ENCODE measurements around the gene PCDHAC1.
"Not testable (repeated sequence)": the region's sequence is repeated elsewhere in the genome, so short reads cannot be mapped to it uniquely, and the experiment has no call there.

The PCDHAC1 gene

GRCh38 chr5:140925806-140926442 lies at the start of gene PCDHAC1:
PCDHAC1 (plus strand) TSS chr5:140926299; CDS start chr5:140926893, 594 bp downstream.
- no peak for DNase-seq

GRCh38 chr5:140876541-140877261 lies 49.4 kb upstream of the PCDHAC1 start:
- DNase-seq = not testable (repeated sequence)

- no peak for DNase-seq
These were observed 48.9 kb upstream of the PCDHAC1 start for GRCh38 chr5:140877262-140877581.

- DNase-seq = no peak
These were observed 44.1 kb upstream of the PCDHAC1 start, which contains the start of gene PCDHA13 for GRCh38 chr5:140881889-140882590. PCDHA13 (plus strand) TSS chr5:140882124; CDS start chr5:140882269, 145 bp downstream.

DNA sequence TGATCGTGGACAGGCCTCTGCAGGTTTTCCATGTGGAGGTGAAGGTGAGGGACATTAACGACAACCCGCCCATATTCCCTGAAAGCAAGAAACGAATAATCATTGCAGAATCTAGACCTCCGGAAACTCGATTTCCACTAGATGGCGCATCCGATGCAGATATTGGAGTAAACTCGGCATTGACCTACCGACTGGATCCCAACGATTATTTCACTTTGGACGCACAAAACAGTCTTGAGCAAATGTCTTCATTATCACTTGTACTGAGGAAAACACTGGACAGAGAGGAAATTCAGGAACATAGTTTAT lies 43.6 kb upstream of the PCDHAC1 start:
- no peak for DNase-seq

GRCh38 chr5:140883373-140883772 lies 42.7 kb upstream of the PCDHAC1 start:
- DNase-seq = no peak

- no peak for DNase-seq
These were observed 42.0 kb upstream of the PCDHAC1 start for GRCh38 chr5:140883927-140884697.

DNA sequence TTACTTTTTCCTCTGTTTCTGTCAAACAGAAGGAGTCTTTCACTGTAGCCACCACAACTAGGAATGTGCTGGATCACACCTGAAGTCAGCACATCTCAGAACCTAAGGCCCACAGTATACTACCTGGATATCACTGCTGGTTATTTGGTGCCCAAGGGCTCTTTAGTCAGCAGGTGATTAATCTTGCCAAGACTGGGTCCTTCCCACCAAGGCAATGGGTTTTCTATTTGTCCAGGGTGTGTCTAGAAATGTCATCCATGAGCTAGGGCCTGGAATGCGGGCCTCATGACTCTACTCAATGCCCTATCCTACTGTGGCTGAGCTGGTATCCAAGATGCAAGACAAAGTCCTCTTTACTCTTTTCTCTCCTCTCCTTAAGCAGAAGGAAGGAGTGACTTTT lies 9.8 kb upstream of the PCDHAC1 start:
- no peak for DNase-seq

DNA sequence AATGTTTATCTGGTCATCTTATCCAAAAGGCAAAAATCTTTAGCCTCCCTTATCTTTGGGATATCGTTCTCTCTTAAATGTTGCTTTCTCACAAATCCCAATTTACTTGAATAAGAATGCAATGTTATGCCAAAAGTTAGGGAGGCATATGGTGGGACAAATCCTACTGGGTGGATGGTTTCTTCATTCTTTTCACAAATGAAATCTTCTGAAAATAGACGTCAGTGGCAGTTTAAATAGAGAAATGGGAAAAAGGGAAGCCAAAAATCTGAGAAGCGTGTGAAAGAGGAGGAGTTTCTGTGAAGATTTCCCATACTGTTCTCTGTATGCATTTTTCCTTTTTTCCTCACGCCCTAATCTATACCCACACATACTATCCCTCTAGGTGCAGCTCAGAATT lies 2.5 kb upstream of the PCDHAC1 start:
- no peak for DNase-seq

DNA sequence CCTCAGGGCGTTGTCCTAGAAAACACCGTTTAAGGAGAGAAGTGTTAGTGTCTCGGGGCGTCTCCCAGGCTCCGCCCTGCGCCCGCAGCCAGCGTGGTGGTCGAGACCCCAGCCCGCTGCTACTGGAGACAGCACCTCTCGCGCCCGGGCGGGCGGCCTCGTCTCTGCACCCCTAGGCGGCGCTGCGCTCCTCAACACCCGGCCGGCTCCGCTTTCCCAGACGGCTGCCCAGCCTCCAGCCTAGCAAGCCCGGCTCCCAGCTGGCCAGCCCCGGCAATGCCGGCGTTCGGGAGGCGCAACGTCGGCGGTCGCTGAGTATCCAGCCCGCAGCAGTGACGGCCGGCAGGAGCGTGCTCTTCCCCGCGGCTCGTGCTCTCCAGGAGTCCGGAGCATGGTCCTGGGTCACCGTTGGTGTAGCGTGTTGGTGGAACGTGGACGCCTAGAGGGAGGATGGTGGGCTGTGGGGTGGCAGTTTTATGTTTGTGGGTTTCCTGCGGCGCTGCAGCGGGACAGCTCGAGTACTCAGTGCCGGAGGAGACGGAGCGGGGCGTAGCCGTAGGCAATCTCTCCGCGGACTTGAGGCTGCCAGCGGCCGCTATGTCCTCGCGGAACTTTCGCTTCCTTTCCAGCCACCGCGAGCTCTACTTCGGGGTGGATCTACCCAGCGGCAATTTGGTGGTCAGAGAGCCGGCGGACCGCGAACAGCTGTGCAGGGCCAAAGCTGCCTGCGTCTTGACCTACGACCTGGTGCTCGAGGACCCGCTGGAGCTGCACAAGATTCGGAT lies 536 bp downstream of the PCDHAC1 start:
- DNase-seq = peak; percentile 57

GRCh38 chr5:140927228-140927573 lies 1.1 kb downstream of the PCDHAC1 start:
- no peak for DNase-seq

DNA sequence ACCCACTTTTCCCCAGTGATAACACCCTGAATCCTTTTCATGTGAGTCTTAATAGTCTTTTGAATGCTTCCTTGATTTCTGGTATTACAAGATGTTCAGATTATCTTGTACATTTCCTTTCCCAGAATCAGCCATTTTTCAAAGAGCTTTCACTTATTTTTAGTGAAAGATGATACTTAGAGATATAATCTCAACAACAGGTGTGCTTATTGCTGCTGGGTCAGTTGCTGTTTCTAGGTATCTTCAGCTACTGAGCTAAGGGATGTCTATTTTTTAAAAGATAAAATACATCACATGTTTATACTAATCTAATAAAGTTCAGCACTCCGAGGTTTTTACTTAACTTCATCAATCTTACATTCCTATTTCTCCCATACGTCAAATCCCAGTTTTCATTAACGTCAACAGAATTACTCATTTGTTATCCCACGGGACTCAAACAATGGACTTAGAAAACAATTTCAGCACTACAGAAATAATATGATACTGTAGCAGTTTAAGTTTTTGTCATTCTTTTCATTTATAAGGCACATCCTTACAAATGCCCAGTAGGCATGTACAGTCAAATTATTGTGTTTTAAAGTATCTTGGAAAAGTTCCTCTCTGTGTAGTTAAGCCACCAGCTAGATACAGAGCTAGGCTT lies 9.0 kb downstream of the PCDHAC1 start:
- DNase-seq = no peak

DNA sequence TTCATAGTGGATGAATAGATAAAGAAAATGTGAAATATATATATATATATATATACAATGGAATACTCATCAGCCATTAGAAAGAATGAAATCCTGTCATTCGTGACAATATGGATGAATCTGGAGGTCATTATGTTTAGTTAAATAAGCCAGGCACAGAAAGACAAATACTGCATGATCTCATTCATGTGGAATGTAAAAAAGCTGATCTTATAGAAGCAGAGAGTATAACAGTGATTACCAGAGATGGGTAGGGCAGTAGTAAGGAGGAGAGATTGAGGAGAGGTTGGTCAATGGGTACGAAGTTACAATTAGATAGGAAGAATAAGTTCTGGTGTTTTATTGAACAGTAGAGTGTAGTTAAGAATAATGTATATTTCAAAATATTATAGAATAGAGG lies 20.5 kb downstream of the PCDHAC1 start:
- DNase-seq = no peak

- DNase-seq = no peak
These were observed 25.5 kb downstream of the PCDHAC1 start for GRCh38 chr5:140951636-140952035.

DNA sequence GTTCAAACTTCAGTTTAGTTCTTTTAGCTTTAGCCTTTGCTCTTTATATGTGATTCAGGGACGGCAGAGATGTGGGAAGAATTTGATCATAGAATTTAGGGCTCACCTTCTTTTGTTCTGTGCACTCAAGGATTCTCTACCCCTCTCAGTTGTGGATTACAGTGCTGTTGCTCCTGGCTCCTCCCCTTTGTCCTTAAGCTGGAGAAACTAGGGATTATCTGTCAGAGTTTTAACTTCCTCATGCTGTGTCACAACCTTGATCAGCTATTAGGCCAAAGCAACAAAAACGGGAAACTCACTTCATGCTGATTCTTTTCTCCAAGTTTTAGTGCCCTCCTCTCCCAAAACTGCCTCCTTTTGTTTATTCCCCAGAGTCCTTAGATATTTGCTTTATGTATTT lies 27.1 kb downstream of the PCDHAC1 start:
- DNase-seq = no peak

- no peak for DNase-seq
These were observed 36.1 kb downstream of the PCDHAC1 start for GRCh38 chr5:140962190-140962589.

- DNase-seq = no peak
These were observed 38.3 kb downstream of the PCDHAC1 start for GRCh38 chr5:140964356-140964755.

DNA sequence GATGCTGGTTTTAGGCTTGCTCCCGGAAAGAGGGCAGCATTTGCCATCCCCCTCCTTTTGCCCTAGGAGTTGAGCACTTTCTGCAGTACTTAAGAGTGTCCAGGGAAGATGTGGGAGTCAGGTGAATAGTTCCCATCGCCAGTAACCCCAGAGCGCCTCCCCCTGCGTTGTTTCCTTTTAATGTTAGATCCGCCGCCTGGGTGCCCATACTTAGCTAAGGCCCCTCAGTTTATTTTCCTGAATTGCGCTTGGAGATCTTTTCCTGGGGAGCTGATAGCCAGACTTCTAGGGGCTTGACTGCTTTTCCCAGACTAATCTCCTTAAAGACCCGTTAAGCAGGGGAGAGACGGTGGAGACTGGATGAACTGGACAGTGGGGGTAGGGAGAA lies 39.8 kb downstream of the PCDHAC1 start:
- no peak for DNase-seq

GRCh38 chr5:140966293-140967225 lies 40.5 kb downstream of the PCDHAC1 start, which contains the start of gene PCDHAC2:
PCDHAC2 (plus strand) TSS chr5:140966476; CDS start chr5:140966767, 291 bp downstream.
- peak; percentile 27 for DNase-seq

GRCh38 chr5:140967226-140967893 lies 41.3 kb downstream of the PCDHAC1 start:
- no peak for DNase-seq

Measured in NCI-H1694 (cell line).